Peyer's patch (tissue), 4 donors: ENCODE measurements around the gene ZNF543.

Experiments used
- POLR2A ChIP-seq, 2 donors: fragments of 450-650 bp; IDR thresholded peaks; one replicate each; pipeline ENCODE4 v1.5.1; 2017; ENCODE audit warnings: antibody characterized with exemption in 2 of 2, mild to moderate bottlenecking in 2 of 2, moderate library complexity in 2 of 2
- TF ChIP-seq, protein P1 (sequence below), 6 experiments: fragments of 450-650 bp in 4 of 6; fragments of 200-600 bp in 2 of 6; sonication (generic) in 1 of 6; IDR thresholded peaks; one replicate each; pipeline ENCODE4 v1.5.1; 2017 to 2019; ENCODE audit warnings: antibody characterized with exemption in 6 of 6, mild to moderate bottlenecking in 3 of 6, moderate library complexity in 1 of 6

DNA sequence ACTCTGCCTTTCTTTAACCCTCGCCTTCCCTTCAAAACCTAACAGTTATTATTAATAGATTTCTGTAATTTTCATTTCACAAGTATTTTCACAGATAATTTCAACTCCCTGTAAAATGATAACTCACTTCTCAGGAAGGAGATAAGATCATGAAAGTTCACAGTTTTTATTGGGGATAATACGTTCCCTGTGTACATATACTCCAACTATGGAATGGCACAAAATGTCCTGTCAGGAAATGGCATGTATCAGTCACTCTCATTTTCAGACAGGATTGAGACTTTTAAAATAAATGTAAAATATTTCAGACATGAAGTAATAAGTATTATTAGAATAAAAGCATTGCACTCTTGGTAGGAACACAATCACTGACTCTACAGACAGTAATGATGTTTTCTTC is 42.1 kb downstream of the ZNF543 start:
- TF ChIP-seq, protein P1, sequence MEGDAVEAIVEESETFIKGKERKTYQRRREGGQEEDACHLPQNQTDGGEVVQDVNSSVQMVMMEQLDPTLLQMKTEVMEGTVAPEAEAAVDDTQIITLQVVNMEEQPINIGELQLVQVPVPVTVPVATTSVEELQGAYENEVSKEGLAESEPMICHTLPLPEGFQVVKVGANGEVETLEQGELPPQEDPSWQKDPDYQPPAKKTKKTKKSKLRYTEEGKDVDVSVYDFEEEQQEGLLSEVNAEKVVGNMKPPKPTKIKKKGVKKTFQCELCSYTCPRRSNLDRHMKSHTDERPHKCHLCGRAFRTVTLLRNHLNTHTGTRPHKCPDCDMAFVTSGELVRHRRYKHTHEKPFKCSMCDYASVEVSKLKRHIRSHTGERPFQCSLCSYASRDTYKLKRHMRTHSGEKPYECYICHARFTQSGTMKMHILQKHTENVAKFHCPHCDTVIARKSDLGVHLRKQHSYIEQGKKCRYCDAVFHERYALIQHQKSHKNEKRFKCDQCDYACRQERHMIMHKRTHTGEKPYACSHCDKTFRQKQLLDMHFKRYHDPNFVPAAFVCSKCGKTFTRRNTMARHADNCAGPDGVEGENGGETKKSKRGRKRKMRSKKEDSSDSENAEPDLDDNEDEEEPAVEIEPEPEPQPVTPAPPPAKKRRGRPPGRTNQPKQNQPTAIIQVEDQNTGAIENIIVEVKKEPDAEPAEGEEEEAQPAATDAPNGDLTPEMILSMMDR (IDR thresholded peaks at IDR 0.05) = no peak
- no peak for TF ChIP-seq POLR2A (IDR thresholded peaks at IDR 0.05)
